NCI-H2196 (cell line): ENCODE results near the gene RGCC.
"Not testable (repeated sequence)": the region's sequence is repeated elsewhere in the genome, so short reads cannot be mapped to it uniquely, and the experiment has no call there.

Experiments
- DNase-seq: peaks from one replicate; lab custom pipeline; 2025; ENCODE audit not compliant: unreplicated experiment; lab: John Stamatoyannopoulos, UW

Gene RGCC

DNA sequence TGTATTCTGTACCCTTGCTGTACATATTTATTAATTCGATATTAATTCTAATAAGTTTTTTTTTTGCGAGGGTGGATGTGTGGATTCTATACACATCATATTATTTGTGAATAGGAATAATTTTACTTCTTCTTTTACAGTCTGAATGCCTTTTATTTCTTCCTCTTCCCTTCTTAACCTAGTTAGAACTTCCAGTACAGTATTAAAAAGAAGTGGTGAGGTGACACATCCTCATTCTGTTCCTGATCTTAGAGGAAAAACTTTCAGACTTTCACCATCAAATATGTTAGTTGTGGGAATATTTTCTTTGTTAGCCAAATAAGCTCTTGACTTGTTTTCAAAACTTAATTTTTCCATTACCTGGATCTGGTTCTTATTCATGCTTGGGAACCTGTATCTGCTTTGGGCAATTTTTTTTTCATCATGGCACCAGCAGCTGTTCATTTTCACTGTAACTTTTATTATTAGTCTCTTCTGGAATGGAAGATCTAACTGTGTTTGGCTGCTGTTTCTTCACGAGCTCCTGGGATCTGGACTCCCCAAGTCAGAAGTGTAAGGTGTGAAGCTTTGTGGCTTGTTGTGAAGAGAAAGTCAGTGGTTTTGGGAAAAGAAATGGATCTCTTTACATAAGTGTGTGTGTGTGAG is 33.1 kb downstream of the RGCC start:
- no peak for DNase-seq

DNA sequence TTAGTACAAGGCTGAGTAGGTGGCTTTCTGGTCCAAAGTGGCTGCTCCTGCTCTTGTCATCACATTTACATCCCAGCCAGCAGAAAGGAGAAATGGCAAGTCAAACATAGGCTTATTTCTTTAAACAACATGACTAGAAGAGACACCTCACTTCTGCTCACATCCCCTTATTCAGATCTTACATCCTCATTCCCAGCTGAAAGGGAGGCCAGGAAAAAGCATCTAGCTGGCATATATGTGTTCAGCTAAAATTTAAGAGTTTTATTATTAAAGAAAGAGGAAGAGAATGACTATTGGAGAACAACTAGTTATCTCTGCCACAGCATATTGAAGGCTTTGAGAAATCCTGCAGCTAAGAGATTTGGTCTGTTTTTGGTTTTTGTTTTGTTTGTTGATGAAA is 34.1 kb downstream of the RGCC start:
- DNase-seq, result no peak

DNA sequence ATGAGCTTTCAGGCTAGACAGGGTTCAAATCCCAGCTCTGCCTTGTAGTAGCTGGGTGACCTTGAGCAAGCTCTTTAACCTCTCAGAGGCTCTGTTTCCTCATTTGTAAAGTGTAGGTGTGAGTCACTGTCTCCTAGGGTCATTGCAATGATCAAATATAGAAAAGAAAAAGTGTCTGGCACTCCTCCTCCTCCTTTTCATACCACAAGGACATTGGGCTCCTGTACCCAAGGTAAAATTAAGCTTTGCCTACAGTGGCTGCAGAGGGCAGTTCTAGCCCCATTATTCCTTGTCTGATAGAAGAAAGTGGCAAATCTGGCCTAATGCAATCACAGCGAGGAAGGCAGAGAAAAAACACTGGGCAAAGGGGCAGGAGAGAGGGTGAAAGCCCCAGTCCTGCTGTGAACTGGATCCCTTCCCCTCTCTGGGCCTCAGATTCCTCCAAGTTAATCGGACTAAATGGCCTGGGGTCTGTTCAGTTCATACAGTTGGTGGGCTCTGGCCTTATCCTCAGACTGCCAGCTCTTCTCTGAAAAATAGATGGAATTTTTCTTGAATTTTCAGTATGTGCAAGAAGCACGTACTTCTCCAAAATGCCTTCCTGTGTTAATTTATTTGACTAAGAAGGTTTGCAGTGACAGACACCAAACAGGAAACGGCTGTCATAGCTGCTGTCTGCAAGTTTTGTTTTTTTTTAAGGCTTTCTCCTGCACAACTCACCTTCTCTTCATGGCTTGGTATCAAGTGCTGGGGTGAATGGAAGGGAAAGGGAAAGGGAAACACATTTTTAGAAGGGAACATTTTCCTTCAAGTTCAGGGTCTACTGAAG is 35.3 kb downstream of the RGCC start:
- no peak for DNase-seq

DNA sequence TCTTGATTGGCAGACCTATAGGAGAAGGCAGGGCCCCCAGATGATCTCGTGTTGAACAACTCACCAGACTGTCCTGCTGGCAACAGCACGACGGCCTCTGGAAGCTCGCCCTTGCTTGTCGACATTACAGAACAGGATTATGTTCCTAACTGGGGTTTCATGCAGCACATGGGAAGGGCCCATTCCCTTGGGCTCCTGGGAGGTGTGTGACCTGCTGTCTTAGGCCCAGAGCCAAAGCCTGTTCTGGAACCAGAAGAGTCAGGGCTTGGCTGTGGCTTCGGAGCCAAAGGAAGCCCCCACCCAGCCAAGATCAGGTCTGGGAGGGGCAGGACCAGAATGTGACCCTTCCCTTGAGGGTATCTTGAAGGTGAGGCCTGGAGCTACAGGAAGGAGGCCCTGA is 36.9 kb downstream of the RGCC start:
- DNase-seq, result no peak

DNA sequence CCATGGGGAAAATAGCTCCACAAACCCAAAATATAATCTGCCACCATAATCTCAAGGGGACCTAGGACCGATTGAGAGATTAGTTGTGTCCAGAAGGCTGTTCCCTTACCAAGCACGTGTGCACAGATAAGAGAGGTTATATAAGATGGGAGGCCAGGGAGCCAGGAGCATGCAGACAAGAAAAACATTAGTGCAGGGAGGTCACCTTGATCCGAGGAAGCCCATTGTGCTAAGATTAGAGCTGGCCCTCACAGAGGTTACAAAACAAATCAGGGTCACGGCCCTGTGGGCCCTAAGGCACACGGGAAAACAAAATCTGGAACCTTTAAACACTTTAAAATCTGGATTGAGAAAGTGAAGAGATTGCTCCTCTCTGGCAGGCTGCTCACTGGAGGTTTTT is 37.7 kb downstream of the RGCC start:
- no peak for DNase-seq

DNA sequence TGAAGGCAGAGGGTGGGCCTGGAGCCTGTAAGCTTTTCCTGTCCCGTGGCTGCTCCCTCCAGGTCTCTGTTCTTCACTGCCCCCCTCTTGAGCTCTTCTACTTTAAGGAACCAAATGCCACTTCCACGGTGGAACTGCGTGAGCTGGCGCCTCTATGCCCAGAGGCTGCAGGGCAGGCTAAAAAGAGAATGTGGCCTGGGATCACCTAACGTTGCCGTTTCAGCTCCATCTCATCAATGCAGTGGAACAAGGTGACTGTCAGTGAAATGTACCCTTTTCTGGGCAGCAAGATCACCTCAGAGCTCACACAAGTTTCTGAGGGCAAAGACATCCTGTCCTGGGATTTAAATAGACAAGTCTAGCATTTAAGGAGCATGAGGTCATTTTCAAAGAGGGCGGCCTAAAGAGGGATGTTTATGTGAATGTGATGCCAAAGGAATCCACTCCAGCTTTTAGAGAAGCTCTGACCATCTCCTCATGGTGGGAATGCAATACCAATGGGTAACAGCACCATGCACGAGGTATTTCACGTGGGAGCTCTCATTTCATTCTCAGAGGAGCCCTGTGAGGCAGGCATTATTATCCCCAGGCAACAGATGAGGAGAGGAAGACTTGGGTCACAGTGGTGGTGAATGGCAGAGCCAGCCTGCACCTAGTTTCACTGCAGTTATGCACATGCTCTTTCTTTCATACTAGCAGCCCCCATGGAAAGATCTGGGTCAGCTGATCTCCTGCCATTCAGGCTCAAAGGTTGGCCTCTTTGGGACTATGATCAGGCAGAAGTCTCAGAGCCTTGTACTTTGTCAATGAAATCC is 39.3 kb downstream of the RGCC start:
- DNase-seq, result no peak

DNA sequence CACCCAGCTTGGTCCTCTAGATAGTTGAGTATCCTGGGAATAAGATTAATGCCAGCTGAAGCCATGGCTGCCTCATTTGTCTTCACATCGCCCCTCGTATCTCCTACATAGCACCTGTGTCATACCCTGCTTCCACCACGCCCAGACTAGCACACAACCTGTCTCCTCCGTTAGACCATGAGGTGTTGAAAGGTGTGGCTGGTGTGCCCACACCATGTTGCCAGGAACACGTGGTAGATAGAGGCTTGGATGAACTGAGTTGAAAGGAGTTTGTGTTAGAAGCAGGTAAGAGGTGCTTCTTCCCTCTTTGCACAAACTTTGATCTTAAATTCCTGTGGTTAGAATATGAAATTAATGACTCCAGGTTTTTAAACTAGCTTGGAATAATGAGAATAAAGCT is 40.1 kb downstream of the RGCC start:
- no peak for DNase-seq

DNA sequence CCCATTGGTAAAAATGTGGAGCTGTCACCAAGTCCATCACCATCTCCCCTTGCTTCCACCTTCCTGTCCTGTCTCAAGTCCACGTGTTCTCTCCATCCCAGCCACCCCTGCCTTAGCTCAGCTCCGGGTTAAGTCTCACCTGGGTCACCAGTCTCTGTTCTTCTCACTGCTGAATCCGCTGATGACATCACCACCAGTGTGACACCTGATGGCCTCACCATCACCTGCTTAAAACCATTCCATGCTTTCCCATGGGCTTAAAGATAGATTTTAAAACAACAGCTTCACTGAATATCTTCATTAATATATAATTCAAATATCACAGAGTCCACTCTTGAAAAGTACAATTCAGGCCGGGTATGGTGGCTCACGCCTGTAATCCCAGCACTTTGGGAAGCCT is 42.1 kb downstream of the RGCC start:
- no peak for DNase-seq

DNA sequence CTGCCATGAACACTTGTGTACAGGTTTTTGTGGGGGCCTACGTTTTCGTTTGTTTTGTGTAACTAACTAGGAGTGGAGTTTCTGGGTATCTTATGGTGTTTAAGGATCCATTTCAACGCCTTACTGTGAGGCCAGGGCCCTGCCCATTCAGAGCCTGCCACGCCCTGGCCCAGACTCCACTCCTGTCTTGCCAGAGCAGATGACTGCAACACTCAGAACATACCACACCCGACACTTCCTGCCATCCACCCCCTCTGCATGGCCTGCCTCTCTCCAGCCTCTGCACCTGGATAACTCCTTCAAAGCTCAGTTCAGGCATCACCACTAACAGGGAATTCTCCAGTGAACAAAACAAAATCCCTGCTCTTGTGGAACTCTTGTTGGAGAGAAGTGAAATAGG is 43.2 kb downstream of the RGCC start:
- DNase-seq, result no peak

DNA sequence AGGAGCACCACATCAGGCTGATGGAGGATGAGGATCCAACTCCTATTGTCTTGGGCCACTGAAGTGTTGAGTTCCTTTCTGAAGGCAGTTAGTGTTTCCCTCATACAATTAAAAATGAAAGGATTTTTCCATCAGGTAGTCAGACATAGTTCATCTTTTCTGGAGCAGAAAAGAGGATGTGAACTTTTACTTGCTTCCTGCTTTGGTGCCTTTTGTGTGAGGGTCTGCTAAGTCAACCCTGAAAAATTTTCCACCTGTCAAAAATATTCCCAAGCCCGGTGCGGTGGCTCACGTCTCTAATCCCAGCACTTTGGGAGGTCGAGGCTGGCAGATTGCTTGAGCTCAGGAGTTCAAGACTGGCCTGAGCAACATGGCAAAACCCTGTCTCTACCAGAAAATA is 43.9 kb downstream of the RGCC start:
- DNase-seq, result no peak

DNA sequence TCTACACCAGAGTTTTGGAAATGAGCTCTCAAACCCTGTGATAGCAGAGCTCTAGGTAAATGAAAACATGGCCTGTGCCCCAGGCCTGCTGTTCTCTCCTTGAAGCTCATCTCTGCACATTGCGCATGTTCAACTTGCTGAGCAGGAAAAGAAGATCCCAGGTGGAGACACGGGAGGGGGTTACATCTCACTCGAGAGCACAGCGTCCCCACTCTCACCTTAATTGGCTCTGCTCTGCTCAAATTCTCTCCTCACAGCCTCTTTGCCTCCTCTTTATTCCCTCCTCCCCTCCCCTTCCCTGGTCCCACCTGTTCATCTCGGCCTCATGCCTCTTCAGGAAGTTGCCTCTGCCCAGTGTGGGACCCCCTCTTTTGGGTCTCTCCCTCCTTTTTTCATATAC is 44.7 kb downstream of the RGCC start:
- DNase-seq, result no peak

DNA sequence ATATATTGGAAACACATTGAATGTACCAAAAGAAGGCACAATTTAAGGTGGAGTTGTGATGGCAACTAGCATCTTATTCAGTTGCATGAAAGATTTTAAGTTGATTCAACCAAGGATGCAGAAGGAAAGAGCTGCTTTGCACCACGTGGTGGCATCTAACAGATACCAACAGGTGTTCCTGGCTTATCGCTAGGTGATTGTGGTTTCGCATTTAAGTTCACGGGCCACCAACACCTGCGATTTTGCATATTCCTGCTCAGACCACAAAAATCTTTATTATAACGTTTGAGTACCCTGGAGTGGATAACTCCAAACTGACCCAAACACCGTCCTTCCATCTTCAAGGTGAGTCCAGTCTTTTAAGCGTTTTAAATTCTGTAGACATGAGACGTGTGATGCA is 45.3 kb downstream of the RGCC start:
- no peak for DNase-seq

DNA sequence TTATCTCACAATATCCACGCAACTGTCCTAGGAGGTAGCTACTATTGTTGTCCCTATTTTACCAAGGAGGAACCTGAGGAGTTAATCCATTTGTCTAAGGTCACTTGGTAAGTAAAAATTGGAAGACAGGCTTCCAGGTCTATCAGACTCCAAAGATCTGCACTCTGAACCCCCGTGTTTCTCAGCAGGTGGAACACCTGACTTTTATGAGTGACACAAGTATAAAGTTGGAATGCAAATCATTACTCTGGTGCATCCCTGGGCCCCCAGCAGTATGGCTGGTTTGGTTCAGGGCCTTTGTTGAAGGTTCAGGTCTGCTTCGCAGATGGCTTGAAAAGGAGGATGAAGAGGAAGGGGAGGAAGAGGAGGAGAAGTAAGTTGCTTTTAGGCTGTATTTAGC is 46.0 kb downstream of the RGCC start:
- DNase-seq, result no peak

DNA sequence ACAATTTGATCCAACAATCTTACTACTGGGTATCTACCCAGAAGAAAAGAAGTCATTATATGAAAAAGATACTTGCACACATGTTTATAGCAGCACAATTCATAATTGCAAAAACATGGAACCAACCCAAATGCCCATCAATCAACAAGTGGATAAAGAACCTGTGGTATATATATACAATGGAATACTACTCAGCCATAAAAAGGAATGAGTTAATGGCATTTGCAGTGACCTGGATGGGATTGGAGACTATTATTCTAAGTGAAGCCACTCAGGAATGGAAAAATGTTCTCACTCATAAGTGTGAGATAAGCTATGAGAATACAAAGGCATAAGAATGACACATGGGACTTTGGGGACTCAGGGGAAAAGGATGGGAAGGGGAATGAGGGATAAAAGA is 47.3 kb downstream of the RGCC start:
- not testable (repeated sequence) for DNase-seq

DNA sequence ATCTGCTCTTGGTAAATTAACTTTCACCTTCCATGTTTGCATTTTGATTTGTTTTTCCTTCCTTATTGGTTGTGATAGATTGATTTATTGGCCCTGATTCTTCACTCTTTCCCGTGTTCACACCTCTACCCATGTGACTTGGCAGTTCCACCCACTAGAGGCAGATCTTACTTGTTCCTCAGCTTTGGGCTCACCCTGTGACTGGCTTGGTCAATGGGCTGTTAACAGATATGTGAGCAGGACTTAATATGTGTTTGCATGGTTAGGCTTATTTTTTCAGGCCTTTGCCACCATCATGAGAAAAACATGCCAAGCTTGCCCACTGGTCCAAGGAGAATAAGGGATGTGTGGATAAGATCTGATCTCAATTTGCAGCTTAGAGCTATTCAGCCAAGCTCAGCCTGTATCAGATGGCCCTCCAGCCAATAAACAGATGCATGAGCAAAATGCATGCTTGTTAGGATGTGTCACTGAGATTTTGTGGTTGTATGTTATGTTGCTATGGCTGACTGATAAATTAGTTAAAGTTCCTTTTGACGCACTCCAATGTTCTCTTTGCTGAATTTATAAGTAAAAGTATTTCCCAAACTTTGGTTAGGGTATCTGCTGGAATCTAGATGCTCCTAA is 48.0 kb downstream of the RGCC start:
- DNase-seq, result no peak

DNA sequence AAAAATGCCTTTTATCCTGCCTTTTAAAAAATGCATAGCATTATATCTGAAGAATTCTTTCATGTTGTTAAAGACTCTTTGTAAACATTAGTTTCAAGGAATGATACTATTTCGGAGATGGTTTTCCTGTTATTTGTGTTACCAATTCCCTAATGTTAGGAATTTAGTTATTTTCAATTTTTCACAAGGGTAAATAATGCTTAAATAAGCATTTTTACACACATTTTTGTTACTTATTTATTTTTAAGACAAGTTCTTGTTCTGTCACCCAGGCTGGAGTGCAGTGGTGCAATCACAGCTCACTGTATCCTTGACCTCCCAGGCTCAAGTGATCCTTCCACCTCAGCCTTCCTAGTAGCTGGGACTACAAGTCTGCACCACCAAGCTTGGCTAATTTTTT is 49.0 kb downstream of the RGCC start:
- no peak for DNase-seq

DNA sequence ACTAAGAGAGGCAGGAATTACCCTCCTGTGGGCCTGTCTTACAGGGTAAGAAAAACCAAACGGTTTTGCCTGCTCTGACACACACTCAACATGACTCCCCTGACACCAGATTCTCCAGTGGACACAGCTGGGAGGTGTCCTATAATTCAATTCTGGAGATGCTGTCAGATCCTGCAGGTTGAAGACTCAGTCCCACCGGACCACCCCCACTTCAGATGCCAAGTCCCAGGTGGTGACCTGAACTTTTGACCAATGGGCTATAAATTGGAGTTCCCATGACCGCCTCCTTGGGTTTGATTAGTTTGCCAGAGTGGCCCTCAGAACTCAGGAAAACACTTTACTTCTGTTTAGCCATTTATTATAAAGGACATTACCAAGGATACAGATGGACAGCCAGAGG is 52.6 kb downstream of the RGCC start:
- DNase-seq, result no peak

DNA sequence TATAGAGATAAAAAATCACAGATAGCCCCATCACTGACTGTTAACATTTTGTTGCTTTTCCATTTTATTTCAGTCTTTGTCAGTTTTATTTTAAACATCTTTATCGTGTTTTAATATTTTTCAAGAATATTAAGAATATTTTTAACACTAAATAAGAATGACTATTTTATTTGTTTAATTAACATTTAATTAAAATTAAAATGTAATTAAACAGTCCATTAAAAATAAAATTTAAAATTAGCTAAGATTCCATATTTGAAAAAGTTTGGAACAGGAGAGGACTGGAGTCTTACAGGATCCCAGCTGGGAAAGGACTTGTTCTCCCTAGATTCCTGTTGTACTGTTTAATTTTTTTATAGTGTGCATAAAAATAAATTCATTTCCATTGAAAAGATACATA is 54.5 kb downstream of the RGCC start:
- no peak for DNase-seq

DNA sequence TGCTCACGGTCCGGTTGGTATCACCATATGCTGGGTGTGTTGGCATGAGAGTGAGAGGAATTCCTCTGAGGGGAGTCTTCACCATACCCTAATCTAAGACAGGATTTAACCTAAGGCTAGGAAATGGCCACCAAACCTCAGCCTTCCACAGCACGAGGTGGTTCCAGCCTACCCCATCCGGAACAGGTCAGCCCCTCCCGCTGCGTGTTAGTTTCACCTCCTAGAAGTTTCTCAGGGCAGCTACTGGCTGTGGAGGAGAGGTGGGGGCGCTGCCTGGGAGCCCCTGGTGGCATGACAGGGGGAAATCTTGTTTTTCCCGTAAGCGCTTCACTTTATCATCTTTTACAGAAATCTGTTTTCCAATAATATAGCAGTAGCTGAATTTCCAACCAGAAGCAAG is 55.1 kb downstream of the RGCC start:
- DNase-seq, result no peak

DNA sequence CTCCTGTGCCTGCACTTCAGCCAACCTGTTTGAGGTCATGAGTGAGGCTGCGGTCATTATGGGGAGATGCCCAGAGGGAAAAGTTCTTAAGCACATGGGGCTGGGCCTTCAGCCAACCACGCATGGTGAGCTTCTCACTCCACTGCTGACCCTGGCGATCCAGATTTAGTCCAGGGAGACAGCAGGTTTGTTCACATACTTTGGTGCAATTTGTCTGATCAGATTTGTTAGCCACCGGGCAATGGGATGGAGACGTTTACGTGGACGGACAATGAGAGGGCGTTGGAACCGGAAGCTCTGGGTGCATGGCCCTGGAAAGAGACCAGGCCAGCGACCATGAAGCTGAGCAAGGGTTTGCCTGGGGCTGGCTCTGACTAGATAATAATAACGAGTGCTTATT is 56.2 kb downstream of the RGCC start:
- DNase-seq, result no peak

DNA sequence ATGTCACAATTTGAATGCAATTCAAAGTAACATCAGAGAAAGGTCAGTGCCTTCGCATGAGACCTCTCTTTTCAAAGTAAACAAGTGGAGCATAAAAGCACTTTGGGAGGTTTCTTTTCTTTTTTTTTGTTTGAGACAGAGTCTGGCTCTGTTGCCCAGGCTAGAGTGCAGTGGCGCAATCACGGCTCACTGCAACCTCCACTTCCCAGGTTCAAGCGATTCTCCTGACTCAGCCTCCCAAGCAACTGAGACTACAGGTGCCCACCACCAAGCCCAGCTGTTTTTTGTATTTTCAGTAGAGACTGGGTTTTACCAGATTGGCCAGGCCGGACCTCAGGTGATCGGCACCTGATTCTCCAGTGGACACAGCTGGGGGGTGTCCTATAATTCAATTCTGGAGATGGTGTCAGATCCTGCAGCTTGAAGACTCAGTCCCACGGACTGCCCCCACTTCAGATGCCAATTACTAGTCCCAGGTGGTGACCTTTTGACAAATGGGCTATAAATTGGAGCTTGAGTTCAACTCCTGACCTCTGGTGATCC is 57.6 kb downstream of the RGCC start:
- no peak for DNase-seq
